K562 (cell line): ENCODE results near the gene PRXL2B. TPM values are rescaled to one million over a fixed set of nuclear protein-coding genes. Genes with fewer than 3 reads are reported as not detected.

Experiments
- ATAC-seq: fragments of 200-7000 bp; cut with Tn5 transposase; 3 replicates; pipeline ENCODE4 v1.9.1; 2020; ENCODE audit warnings: moderate library complexity
- BruUV-seq: library from RNA; stranded (reverse); fragments of 400-500 nt; replicated peaks from 2 replicates; lab custom pipeline; 2021; lab: Mats Ljungman, UMichigan
- CTCF ChIA-PET: fragments of 300-600 bp; formaldehyde crosslinking; extraction: SDS; loops from one replicate; lab custom pipeline; 2021; ENCODE audit warnings: low intra/inter-chr PET ratio; lab: Yijun Ruan, JAX
- POLR2A ChIA-PET: fragments of 300-600, 350-650 bp; sonication (Branson Sonifier 250); formaldehyde crosslinking; extraction: SDS; loops from one replicate; lab custom pipeline; 2021; ENCODE audit warnings: antibody characterized with exemption, inconsistent platforms; lab: Yijun Ruan, JAX
- DNase-seq, 4 experiments: peaks; one replicate each; pipeline versions ENCODE4 v3.0.0 to v3.0.0-alpha.2; 2011 to 2018; ENCODE audit warnings: low spot score in 3 of 4, mixed read lengths in 3 of 4; ENCODE audit errors: extremely low read depth in 1 of 4
- FAIRE-seq: peaks from 2 replicates; lab custom pipeline; 2011; peaks lifted over from hg19 to GRCh38; lab: Jason Lieb, UNC
- H2AFZ ChIP-seq: 2 replicates; pipeline ENCODE4 v1.6.0; 2011; ENCODE audit warnings: low read depth, low read length, control low read depth, inconsistent platforms
- H3K27ac ChIP-seq: fragments of 200-600 bp; 3 replicates; pipeline ENCODE4 v1.8.0; 2011; ENCODE audit warnings: low read depth, mild to moderate bottlenecking, control low read depth, inconsistent platforms, low read length, moderate library complexity, mixed read lengths; ENCODE audit errors: extremely low read depth
- H3K27me3 ChIP-seq, 2 experiments: fragments of 300-600 bp in 1 of 2; 2 replicates in 1 of 2; 3 replicates in 1 of 2; pipeline versions ENCODE4 v1.6.0 to v1.8.0; 2011; ENCODE audit warnings: inconsistent platforms in 2 of 2, low read length in 2 of 2, mild to moderate bottlenecking in 1 of 2, mixed read lengths in 1 of 2, moderate library complexity in 1 of 2; ENCODE audit not compliant: control insufficient read depth in 2 of 2, insufficient read depth in 2 of 2
- H3K36me3 ChIP-seq: fragments of 300-600 bp; 3 replicates; pipeline ENCODE4 v1.8.0; 2011; ENCODE audit warnings: mild to moderate bottlenecking, low read length, inconsistent platforms; ENCODE audit not compliant: control insufficient read depth, insufficient read depth
- H3K4me1 ChIP-seq, 2 experiments: fragments of 200-600 bp in 1 of 2; replicated peaks in 1 of 2; 2 replicates in 1 of 2; 3 replicates in 1 of 2; pipeline versions ENCODE4 v1.5.1 to v1.8.0; 2011; ENCODE audit warnings: inconsistent platforms in 2 of 2, low read length in 2 of 2, mild to moderate bottlenecking in 1 of 2, mixed read lengths in 1 of 2, moderate library complexity in 1 of 2; ENCODE audit not compliant: control insufficient read depth in 2 of 2, insufficient read depth in 2 of 2
- H3K4me2 ChIP-seq: 2 replicates; pipeline ENCODE4 v1.6.1; 2011; ENCODE audit warnings: low read length, control low read depth, inconsistent platforms, mixed read lengths; ENCODE audit not compliant: insufficient read depth
- H3K4me3 ChIP-seq: fragments of 200-600 bp; sonication (generic), shearing (Covaris generic); 2 replicates; pipeline ENCODE4 v1.5.1; 2016; ENCODE audit warnings: control low read depth, inconsistent platforms
- H3K79me2 ChIP-seq: fragments of 200-600 bp; 3 replicates; pipeline ENCODE4 v1.8.0; 2011; ENCODE audit warnings: low read length, inconsistent platforms; ENCODE audit not compliant: control insufficient read depth, insufficient read depth
- H3K9ac ChIP-seq, 2 experiments: 2 replicates each; pipeline versions ENCODE4 v1.6.0 to v1.6.1; 2011; ENCODE audit warnings: low read depth in 2 of 2, low read length in 2 of 2, control low read depth in 1 of 2, inconsistent platforms in 1 of 2, mild to moderate bottlenecking in 1 of 2, mixed read lengths in 1 of 2; ENCODE audit not compliant: insufficient read depth in 1 of 2
- H3K9me1 ChIP-seq: one replicate; pipeline ENCODE4 v1.6.0; 2011; ENCODE audit warnings: inconsistent platforms, mild to moderate bottlenecking, low read length, moderate library complexity; ENCODE audit not compliant: control insufficient read depth, insufficient read depth
- H3K9me3 ChIP-seq: replicated peaks from 2 replicates; pipeline ENCODE4 v1.5.1; 2011; ENCODE audit warnings: low read depth, low read length, inconsistent platforms; ENCODE audit not compliant: control insufficient read depth, insufficient read depth
- H4K20me1 ChIP-seq: replicated peaks from 2 replicates; pipeline ENCODE4 v1.6.1; 2011; ENCODE audit warnings: low read length, inconsistent platforms, mixed read lengths; ENCODE audit not compliant: control insufficient read depth, insufficient read depth
- CXXC5 ChIP-seq: fragments of 250-450 bp; sonication (Bioruptor Pico); IDR thresholded peaks from 2 replicates; pipeline ENCODE4 v1.8.0; 2022; ENCODE audit warnings: inconsistent platforms, mild to moderate bottlenecking, moderate library complexity
- LCOR ChIP-seq: sonication (generic); formaldehyde crosslinking; IDR thresholded peaks from 2 replicates; pipeline ENCODE4 v1.8.0; 2022; ENCODE audit warnings: mild to moderate bottlenecking, missing genetic modification reagents
- MNT ChIP-seq, 2 experiments: fragments of 450-650 bp; conservative IDR thresholded peaks; 2 replicates each; pipeline ENCODE4 v1.6.1; 2017; ENCODE audit warnings: mild to moderate bottlenecking in 2 of 2, moderate library complexity in 2 of 2
- THAP12 ChIP-seq: fragments of 250-450 bp; sonication (Bioruptor Pico); IDR thresholded peaks from 2 replicates; pipeline ENCODE4 v1.9.0; 2021; ENCODE audit warnings: mild to moderate bottlenecking, inconsistent platforms
- ZBTB34 ChIP-seq: fragments of 250-450 bp; sonication (Bioruptor Pico); IDR thresholded peaks from 2 replicates; pipeline ENCODE4 v1.8.0; 2021; ENCODE audit warnings: mild to moderate bottlenecking, moderate library complexity
- ZHX1 ChIP-seq: fragments of 150-350 bp; conservative IDR thresholded peaks from 2 replicates; pipeline ENCODE4 v1.6.1; 2014; ENCODE audit warnings: low read length
- ZNF263 ChIP-seq: sonication (generic); formaldehyde crosslinking; IDR thresholded peaks from 2 replicates; pipeline ENCODE4 v1.8.0; 2022; ENCODE audit warnings: mild to moderate bottlenecking, missing genetic modification reagents, borderline replicate concordance
- ZNF644 ChIP-seq: fragments of 200-800 bp; sonication (Bioruptor generic); IDR thresholded peaks from 2 replicates; pipeline ENCODE4 v1.6.1; 2016; ENCODE audit warnings: low read depth, missing genetic modification characterization, missing compliant biosample characterization
- WGBS: fragments of 100-300 bp; shearing (Covaris generic); methylation state at CpG from one replicate; pipeline ENCODE4 v1.1.6; 2016; ENCODE audit warnings: low coverage, mixed read lengths; ENCODE audit not compliant: insufficient coverage; ENCODE audit errors: missing lambda C conversion rate; 5-methylcytosine and 5-hydroxymethylcytosine counted together
- in situ Hi-C: fragments of 300-500 bp; cut with MboI; formaldehyde crosslinking; loops from 4 replicates; pipeline ENCODE4 v1.15.0; 2018; ENCODE audit warnings: inconsistent platforms, mixed read lengths
- intact Hi-C: fragments of 100-400 bp; cut with micrococcal nuclease; formaldehyde crosslinking; loops from 2 replicates; pipeline ENCODE4 v1.14.2; 2022
- polyA plus RNA-seq, 8 experiments: library from polyadenylated mRNA; depleted of rRNA in 4 of 8; stranded (reverse) in 5 of 8; unstranded in 3 of 8; fragments of >200 nt; fragmentation: Nextera tagmentation in 2 of 8; fragmentation: Illumina TruSeq in 1 of 8; extraction: Ambion mirVana in 2 of 8; extraction: Trizol in 1 of 8; gene quantifications; 2 replicates each; pipeline versions ENCODE4 v1.2.1 to v1.2.3, GENCODE V29; 2011 to 2014; ENCODE audit warnings: inconsistent platforms in 1 of 8, missing spikeins in 1 of 8
- total RNA-seq, 7 experiments: library from RNA; depleted of rRNA in 6 of 7; stranded (reverse); fragments of >200 nt in 6 of 7; fragmentation: Illumina TruSeq in 2 of 7; extraction: Trizol in 2 of 7; gene quantifications; 2 replicates each; pipeline versions ENCODE4 v1.2.1 to v1.2.3, GENCODE V29; 2011 to 2021; ENCODE audit warnings: low replicate concordance in 1 of 7

PRXL2B gene
- total and polyA plus RNA-seq, 9 of the 15 experiments (the other 6 are each of a cell fraction or from before 2014, with no cell fraction given) = 0.99 to 25.3 (median 11.8) TPM

- peaks cover 0 to 18% of the 10 kb centered on the region in 2 experiments; a peak in 3 of 5 replicates for H3K27me3 ChIP-seq
- FAIRE-seq (no peak), DNase-seq (no peak), ATAC-seq (no peak)
- in situ Hi-C loops (no loop called here), intact Hi-C loops (loop anchor here (5.0 kb wide), 1 partner anchor 42 kb away; no protein-coding TSS in a partner anchor)
- WGBS = 73% methylated on average over 24 of the region's 25 CpGs
- H3K4me2 ChIP-seq = no peak overlapping the region
- no peaks in the 10 kb centered on the region for H3K9me1 ChIP-seq
- peaks cover 12 to 69% of the 10 kb centered on the region in 2 experiments for H3K4me1 ChIP-seq
- H4K20me1 ChIP-seq = no peaks in the 10 kb centered on the region
- no peaks in the 10 kb centered on the region for H3K9me3 ChIP-seq
- no peak overlapping the region for H3K9ac ChIP-seq
- 0 out of 3 replicates have a peak, but pooled peaks cover 3% of the 10 kb centered on the region for H3K36me3 ChIP-seq
- ChIA-PET CTCF (no interaction called here), POLR2A (no interaction called here)
- H2AFZ ChIP-seq = no peak overlapping the region
- H3K27ac ChIP-seq = no peak overlapping the region
- peaks cover 8% of the 10 kb centered on the region; the same call in 1 of the 3 replicates for H3K79me2 ChIP-seq
- BruUV-seq = TSS peak; percentile 15
- no peak overlapping the region for H3K4me3 ChIP-seq
- TF ChIP-seq THAP12 (no peak), ZBTB34 (no peak), ZNF644 (no peak), MNT (conservative IDR thresholded peaks at IDR 0.05) (no peak), LCOR (CRISPR knock-in tag) (no peak), ZNF263 (no peak), ZHX1 (no peak), CXXC5 (CRISPR knock-in tag) (no peak)
Measured at GRCh38 chr1:2589431-2590232, 3.1 kb downstream of the PRXL2B start.
